HEK293 (cell line): ENCODE data around the gene ZFC3H1.

Experiments used
- BCL11B ChIP-seq: fragments of 450-650 bp; formaldehyde crosslinking; IDR thresholded peaks from 2 replicates; pipeline ENCODE4 v1.5.1; 2016; ENCODE audit warnings: low read depth, missing biosample characterization, missing genetic modification characterization
- GLIS2 ChIP-seq: fragments of 450-650 bp; formaldehyde crosslinking; IDR thresholded peaks from 2 replicates; pipeline ENCODE4 v1.5.1; 2016; ENCODE audit warnings: missing biosample characterization, missing genetic modification characterization
- KLF8 ChIP-seq: fragments of 450-650 bp; formaldehyde crosslinking; IDR thresholded peaks from 2 replicates; pipeline ENCODE4 v1.5.1; 2016; ENCODE audit warnings: missing biosample characterization, missing genetic modification characterization
- PATZ1 ChIP-seq: fragments of 450-650 bp; formaldehyde crosslinking; IDR thresholded peaks from 2 replicates; pipeline ENCODE4 v1.5.1; 2016; ENCODE audit warnings: missing biosample characterization, missing genetic modification characterization
- SP7 ChIP-seq: fragments of 450-650 bp; formaldehyde crosslinking; IDR thresholded peaks from 2 replicates; pipeline ENCODE4 v1.5.1; 2016; ENCODE audit warnings: missing biosample characterization, missing genetic modification characterization
- WT1 ChIP-seq: fragments of 450-650 bp; formaldehyde crosslinking; IDR thresholded peaks from 2 replicates; pipeline ENCODE4 v1.5.1; 2016; ENCODE audit warnings: missing biosample characterization, missing genetic modification characterization
- ZBTB26 ChIP-seq: fragments of 450-650 bp; formaldehyde crosslinking; optimal IDR thresholded peaks from 2 replicates; pipeline ENCODE3; 2016; ENCODE audit warnings: missing biosample characterization, mild to moderate bottlenecking, missing genetic modification characterization
- ZEB2 ChIP-seq: fragments of 450-650 bp; formaldehyde crosslinking; IDR thresholded peaks from 2 replicates; pipeline ENCODE4 v1.5.1; 2016; ENCODE audit warnings: missing biosample characterization, missing genetic modification characterization
- ZNF10 ChIP-seq: fragments of 450-650 bp; formaldehyde crosslinking; IDR thresholded peaks from 2 replicates; pipeline ENCODE4 v1.5.1; 2017; ENCODE audit warnings: missing biosample characterization, missing genetic modification characterization
- ZNF501 ChIP-seq: fragments of 450-650 bp; formaldehyde crosslinking; IDR thresholded peaks from 2 replicates; pipeline ENCODE4 v1.5.1; 2016; ENCODE audit warnings: missing biosample characterization, missing genetic modification characterization
- ZNF518A ChIP-seq: fragments of 450-650 bp; formaldehyde crosslinking; conservative IDR thresholded peaks from 2 replicates; pipeline ENCODE4 v1.5.1; 2016; ENCODE audit warnings: low read depth, missing biosample characterization, missing genetic modification characterization
- ZNF692 ChIP-seq: fragments of 450-650 bp; formaldehyde crosslinking; IDR thresholded peaks from 2 replicates; pipeline ENCODE4 v1.5.1; 2016; ENCODE audit warnings: missing biosample characterization, missing genetic modification characterization
- ZNF76 ChIP-seq: fragments of 450-650 bp; formaldehyde crosslinking; IDR thresholded peaks from 2 replicates; pipeline ENCODE4; 2016; ENCODE audit warnings: low read depth, missing biosample characterization, missing genetic modification characterization, borderline replicate concordance
- ZNF768 ChIP-seq: fragments of 450-650 bp; formaldehyde crosslinking; IDR thresholded peaks from 2 replicates; pipeline ENCODE4 v1.5.1; 2018; ENCODE audit warnings: missing biosample characterization, mild to moderate bottlenecking, missing genetic modification characterization
- ZSCAN30 ChIP-seq: fragments of 450-650 bp; IDR thresholded peaks from 2 replicates; pipeline ENCODE4 v1.5.1; 2018; ENCODE audit warnings: missing biosample characterization, mild to moderate bottlenecking, missing genetic modification characterization, moderate library complexity
- TF ChIP-seq, protein P1 (sequence below): fragments of 450-650 bp; formaldehyde crosslinking; IDR thresholded peaks from 2 replicates; pipeline ENCODE4 v1.5.1; 2016; ENCODE audit warnings: missing biosample characterization, missing genetic modification characterization
- TF ChIP-seq, protein P2 (sequence below): fragments of 450-650 bp; formaldehyde crosslinking; IDR thresholded peaks from 2 replicates; pipeline ENCODE4 v1.5.1; 2017; ENCODE audit warnings: missing biosample characterization, missing genetic modification characterization
- TF ChIP-seq, protein P3 (sequence below): fragments of 450-650 bp; formaldehyde crosslinking; IDR thresholded peaks from 2 replicates; pipeline ENCODE4 v1.5.1; 2016; ENCODE audit warnings: missing biosample characterization, missing genetic modification characterization, borderline replicate concordance
- TF ChIP-seq, protein P4 (sequence below): fragments of 450-650 bp; formaldehyde crosslinking; conservative IDR thresholded peaks from 2 replicates; pipeline ENCODE4 v1.5.1; 2016; ENCODE audit warnings: low read depth, missing biosample characterization, missing genetic modification characterization

Gene ZFC3H1

GRCh38 chr12:71685914-71686657 is 22.4 kb upstream of the ZFC3H1 start, which contains the start of gene TMEM19 (continued):
- TF ChIP-seq, protein P1, sequence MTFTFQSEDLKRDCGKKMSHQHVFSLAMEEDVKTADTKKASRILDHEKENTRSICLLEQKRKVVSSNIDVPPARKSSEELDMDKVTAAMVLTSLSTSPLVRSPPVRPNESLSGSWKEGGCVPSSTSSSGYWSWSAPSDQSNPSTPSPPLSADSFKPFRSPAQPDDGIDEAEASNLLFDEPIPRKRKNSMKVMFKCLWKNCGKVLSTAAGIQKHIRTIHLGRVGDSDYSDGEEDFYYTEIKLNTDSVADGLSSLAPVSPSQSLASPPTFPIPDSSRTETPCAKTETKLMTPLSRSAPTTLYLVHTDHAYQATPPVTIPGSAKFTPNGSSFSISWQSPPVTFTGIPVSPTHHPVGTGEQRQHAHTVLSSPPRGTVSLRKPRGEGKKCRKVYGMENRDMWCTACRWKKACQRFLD (tag by site-specific recombination), result peak; percentile 85; the same call in 1 of the 2 replicates
- TF ChIP-seq ZNF501 (tag by site-specific recombination) (peak; percentile 83; the same call in 1 of the 2 replicates), GLIS2 (tag by site-specific recombination) (peak; percentile 82), ZBTB26 (tag by site-specific recombination) (peak; percentile 83), BCL11B (tag by site-specific recombination) (peak; percentile 89), ZNF10 (tag by site-specific recombination) (0 out of 2 replicates have a peak, but pooled peaks have one; percentile 10), ZEB2 (tag by site-specific recombination) (peak; percentile 73; the same call in 1 of the 2 replicates), KLF8 (peak; percentile 68; the same call in 1 of the 2 replicates), ZNF692 (tag by site-specific recombination) (peak; percentile 62; the same call in 1 of the 2 replicates), ZSCAN30 (tag by site-specific recombination) (peak; percentile 81), PATZ1 (tag by site-specific recombination) (peak; percentile 91), ZNF768 (no peak), SP7 (tag by site-specific recombination) (no peak), ZNF76 (tag by site-specific recombination) (peak; percentile 46; the same call in 1 of the 2 replicates), WT1 (no peak), ZNF518A (no peak)
- TF ChIP-seq, protein P2, sequence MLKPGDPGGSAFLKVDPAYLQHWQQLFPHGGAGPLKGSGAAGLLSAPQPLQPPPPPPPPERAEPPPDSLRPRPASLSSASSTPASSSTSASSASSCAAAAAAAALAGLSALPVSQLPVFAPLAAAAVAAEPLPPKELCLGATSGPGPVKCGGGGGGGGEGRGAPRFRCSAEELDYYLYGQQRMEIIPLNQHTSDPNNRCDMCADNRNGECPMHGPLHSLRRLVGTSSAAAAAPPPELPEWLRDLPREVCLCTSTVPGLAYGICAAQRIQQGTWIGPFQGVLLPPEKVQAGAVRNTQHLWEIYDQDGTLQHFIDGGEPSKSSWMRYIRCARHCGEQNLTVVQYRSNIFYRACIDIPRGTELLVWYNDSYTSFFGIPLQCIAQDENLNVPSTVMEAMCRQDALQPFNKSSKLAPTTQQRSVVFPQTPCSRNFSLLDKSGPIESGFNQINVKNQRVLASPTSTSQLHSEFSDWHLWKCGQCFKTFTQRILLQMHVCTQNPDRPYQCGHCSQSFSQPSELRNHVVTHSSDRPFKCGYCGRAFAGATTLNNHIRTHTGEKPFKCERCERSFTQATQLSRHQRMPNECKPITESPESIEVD, result peak; percentile 58; the same call in 1 of the 2 replicates
- TF ChIP-seq, protein P3, sequence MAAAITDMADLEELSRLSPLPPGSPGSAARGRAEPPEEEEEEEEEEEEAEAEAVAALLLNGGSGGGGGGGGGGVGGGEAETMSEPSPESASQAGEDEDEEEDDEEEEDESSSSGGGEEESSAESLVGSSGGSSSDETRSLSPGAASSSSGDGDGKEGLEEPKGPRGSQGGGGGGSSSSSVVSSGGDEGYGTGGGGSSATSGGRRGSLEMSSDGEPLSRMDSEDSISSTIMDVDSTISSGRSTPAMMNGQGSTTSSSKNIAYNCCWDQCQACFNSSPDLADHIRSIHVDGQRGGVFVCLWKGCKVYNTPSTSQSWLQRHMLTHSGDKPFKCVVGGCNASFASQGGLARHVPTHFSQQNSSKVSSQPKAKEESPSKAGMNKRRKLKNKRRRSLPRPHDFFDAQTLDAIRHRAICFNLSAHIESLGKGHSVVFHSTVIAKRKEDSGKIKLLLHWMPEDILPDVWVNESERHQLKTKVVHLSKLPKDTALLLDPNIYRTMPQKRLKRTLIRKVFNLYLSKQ, result no peak
- TF ChIP-seq, protein P4, sequence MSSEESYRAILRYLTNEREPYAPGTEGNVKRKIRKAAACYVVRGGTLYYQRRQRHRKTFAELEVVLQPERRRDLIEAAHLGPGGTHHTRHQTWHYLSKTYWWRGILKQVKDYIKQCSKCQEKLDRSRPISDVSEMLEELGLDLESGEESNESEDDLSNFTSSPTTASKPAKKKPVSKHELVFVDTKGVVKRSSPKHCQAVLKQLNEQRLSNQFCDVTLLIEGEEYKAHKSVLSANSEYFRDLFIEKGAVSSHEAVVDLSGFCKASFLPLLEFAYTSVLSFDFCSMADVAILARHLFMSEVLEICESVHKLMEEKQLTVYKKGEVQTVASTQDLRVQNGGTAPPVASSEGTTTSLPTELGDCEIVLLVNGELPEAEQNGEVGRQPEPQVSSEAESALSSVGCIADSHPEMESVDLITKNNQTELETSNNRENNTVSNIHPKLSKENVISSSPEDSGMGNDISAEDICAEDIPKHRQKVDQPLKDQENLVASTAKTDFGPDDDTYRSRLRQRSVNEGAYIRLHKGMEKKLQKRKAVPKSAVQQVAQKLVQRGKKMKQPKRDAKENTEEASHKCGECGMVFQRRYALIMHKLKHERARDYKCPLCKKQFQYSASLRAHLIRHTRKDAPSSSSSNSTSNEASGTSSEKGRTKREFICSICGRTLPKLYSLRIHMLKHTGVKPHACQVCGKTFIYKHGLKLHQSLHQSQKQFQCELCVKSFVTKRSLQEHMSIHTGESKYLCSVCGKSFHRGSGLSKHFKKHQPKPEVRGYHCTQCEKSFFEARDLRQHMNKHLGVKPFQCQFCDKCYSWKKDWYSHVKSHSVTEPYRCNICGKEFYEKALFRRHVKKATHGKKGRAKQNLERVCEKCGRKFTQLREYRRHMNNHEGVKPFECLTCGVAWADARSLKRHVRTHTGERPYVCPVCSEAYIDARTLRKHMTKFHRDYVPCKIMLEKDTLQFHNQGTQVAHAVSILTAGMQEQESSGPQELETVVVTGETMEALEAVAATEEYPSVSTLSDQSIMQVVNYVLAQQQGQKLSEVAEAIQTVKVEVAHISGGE (tag by site-specific recombination), result 0 out of 2 replicates have a peak, but pooled peaks have one; percentile 13
